ENCODE measurements around the gene TEX36.
"Not testable (repeated sequence)": the region's sequence is repeated elsewhere in the genome, so short reads cannot be mapped to it uniquely, and the experiment has no call there.

TEX36 gene

DNA sequence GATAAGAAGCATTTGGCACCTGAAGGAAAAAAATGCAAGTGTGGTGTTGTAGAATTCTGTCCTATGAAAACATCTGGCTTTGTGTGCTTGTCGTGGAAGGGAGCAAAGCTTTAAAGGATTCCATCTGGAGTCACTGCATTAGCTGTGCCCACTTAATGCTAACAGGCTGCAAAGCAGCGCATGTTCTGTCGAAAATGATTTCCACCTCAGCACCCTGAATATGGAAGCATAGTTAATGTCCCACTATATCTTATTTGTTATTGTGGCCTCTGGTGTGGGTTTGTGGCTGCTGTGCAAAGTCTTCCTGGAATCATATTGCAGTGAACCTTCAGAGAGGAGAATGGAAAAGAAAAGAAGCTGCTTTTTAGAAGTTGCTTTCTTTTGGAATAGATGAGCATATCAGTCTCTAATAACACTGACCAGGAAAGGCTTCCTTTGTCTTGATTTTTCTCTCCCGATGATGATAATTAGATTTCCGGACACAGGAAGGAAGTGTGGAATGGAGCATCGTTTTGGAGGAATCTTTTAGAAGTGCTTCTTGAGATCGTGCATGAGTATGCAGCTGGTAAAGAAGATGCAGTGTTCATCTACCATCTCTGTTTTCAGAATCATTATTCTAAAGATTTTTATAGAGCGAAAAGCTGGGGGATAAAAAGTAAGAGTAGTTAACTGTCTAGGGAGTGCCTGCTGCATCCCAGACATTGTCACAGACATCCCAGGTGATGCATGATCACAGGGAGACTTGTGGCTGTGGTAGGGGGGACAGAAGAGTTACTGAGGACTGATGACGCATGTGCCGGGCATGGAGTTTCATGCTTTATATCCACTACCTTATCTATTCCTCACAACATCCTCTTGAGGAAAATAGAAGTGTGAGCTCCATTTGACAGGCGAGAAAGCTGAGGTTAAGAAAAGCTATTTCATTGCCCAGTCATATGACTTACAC, 54.6 kb downstream of the TEX36 start:
- no peak for FAIRE-seq

DNA sequence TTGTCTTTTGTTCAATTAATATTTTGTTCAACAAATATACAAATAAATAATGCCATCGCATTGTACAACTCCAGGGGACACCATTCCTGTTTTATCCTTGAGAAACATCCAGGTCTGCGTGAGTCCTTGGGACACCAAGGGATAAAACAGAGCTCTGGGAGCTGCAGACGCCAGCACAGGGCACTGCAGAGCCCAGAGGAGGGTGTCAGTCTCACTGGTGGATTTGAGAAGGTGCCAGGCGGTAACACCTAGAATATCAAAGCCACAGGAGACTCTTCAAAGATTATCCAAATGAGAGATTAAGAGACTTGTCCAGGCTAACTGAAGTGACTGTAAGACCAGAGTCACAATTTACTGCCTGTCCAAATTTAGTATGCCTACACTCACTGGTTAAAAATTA, 55.3 kb downstream of the TEX36 start:
- no peak for FAIRE-seq

GRCh38 chr10:125626671-125627070, 56.3 kb downstream of the TEX36 start:
- FAIRE-seq = no peak

DNA sequence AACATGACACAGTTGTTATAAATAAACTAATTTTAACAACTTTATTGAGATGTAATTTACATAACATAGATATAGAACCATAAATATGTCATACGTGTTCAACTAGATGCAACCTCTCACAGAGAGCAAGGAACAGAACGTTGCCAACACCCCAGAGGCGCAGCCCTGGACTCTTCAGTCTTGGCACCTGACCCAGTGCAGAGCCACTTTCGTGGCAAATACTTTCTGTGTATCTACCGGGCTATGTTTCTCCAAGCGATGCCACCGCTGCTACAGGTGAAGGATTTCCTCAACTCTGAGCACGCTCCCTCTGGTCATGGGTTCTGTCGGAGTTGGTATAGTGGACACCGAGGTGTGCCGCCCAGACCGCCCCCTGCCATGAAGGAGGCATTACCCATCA, 57.4 kb downstream of the TEX36 start:
- no peak for FAIRE-seq

DNA sequence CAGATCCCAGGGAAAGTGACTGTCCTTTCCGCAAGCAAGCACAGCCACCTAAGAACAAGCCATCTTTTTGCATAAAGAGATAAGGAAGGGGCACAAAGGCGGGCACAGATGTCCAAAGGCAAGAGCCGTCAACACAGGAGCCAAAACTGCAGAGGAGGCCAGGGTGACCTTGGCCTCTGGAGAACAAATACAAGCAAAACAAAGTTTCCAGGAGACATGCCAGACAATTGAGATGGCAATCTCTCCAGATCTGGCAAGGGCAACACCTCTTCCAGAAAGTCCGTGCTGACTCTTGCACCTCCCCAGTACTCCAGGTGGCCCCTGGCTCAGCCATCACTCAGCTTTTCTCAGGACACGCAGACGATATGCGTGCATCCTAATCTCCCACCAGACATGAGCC, 58.2 kb downstream of the TEX36 start:
- FAIRE-seq = no peak

GRCh38 chr10:125621052-125621451, 61.9 kb downstream of the TEX36 start:
- no peak for FAIRE-seq

GRCh38 chr10:125620401-125620800, 62.6 kb downstream of the TEX36 start:
- FAIRE-seq = no peak

DNA sequence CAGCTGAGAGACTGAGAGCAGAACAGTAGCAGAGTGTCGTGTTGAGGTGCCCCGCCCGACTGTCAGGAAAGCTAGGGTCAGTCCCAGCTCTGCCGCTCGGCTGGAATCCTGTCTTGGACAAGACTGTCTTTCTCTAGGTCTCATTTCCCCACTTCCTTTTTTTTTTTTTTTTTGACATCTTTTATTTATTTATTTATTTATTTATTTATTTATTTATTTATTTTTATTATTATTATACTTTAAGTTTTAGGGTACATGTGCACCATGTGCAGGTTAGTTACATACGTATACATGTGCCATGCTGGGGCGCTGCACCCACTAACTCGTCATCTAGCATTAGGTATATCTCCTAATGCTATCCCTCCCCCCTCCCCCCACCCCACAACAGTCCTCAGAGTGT, 69.9 kb downstream of the TEX36 start:
- FAIRE-seq = not testable (repeated sequence)

- FAIRE-seq = no peak
Measured at GRCh38 chr10:125611756-125612155, 71.2 kb downstream of the TEX36 start.

DNA sequence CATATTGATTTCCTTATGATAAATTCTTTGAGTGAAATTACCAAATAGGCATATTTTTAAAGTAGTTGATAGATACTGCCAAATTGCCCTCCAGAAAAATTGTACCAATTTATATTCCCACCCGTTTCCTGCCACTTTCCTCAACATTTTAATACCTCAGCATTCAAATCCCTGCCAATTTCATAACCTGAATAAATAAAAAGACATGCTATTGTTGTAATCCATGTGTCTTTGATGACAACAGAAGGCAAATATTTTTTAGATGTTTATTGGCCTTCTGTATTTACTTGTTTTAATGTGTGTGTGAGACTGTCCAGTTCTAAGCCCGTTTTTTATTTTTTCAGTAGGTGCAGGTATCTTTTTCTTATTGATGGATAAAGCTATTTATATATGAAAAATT, 71.7 kb downstream of the TEX36 start:
- no peak for FAIRE-seq

DNA sequence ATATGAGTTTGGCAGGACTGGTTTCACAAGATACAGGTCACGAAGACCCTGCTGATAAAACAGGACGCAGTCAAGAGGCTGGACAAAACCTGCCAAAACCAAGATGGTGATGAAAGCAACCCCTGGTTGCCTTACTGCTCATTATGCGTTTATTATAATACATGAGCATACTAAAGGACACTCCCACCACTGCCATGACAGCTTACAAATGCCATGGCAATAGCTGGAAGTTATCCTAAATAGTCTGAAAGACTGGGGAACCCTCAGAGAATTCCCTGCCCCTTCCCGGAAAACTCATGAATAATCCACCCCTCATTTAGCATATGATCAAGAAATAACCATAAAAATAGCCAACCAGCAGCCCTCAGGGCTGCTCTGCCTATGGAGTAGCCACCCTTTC, 73.1 kb downstream of the TEX36 start:
- no peak for FAIRE-seq

DNA sequence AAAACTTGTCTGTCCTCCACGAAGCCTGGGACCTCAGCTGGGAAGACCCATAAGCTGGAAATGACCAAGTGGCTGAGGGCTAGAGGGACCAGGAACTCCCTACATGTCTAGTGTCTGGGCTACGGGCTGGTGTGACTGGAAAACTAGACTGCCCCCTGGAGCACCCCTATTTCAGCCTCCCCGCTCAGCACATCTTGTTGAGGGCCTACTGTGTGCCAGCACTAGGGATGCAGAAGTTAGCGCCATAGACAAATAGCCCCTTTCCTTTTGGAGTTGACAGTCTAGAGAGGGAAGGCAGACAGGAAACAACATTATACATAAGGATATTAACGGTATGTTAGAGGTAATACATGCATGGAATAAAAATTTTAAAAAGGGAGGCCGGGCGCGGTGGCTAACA, 74.5 kb downstream of the TEX36 start:
- no peak for FAIRE-seq

DNA sequence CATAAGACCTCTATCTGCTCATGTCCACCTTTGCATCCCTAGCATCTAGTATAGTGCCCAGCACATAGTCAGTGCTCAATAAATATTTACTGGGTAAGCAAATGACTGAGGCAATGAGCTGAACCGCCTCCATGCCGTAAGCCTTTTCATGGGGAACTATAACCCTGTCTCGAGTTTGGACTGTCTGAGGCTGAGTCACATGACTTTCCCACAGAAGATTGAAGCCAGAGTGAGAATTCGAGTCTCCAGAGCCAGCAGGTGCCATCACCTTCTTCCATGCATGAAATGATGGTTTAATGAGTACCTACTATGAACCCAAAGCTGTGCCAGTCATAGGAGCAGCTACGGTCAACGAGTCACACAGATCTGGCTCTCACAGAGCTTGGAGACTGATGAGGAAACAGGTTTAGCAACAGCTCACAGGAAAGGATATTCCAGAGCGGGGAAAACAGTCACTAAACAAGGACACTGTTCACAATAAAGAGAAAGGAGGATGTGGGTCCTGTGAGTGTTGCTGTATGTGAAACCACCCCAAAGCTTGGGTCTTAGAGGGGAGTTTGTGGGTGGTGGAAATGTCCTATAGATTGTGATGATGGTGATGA, 75.2 kb downstream of the TEX36 start:
- no peak for FAIRE-seq

- no peak for FAIRE-seq
Measured at GRCh38 chr10:125606414-125607010, 76.5 kb downstream of the TEX36 start.
